Mononuclear cell (primary cell): ENCODE data around the gene DUXA. TPM values are rescaled to one million over a fixed set of nuclear protein-coding genes. Genes with fewer than 3 reads are reported as not detected.
"Not testable (repeated sequence)": the region's sequence is repeated elsewhere in the genome, so short reads cannot be mapped to it uniquely, and the experiment has no call there.

Experiments
- H3K27me3 ChIP-seq: 2 replicates; pipeline ENCODE4 v1.6.0; 2011; ENCODE audit warnings: low read length, control low read depth; ENCODE audit not compliant: insufficient read depth
- H3K4me1 ChIP-seq: 2 replicates; pipeline ENCODE4 v1.5.1; 2011; ENCODE audit warnings: mild to moderate bottlenecking, low read length, control low read depth; ENCODE audit not compliant: insufficient read depth
- H3K4me3 ChIP-seq: 2 replicates; pipeline ENCODE4 v1.5.1; 2011; ENCODE audit warnings: mild to moderate bottlenecking, low read length, moderate library complexity
- H3K9me3 ChIP-seq: 2 replicates; pipeline ENCODE4 v1.5.1; 2011; ENCODE audit warnings: low read depth, mild to moderate bottlenecking, control low read depth, low read length
- total RNA-seq: library from RNA; depleted of rRNA; stranded (reverse); fragments of >200 nt; gene quantifications from one replicate; pipeline ENCODE4 v1.2.3, GENCODE V29; 2012

DUXA gene
- total RNA-seq, 1 donor = not detected

DNA sequence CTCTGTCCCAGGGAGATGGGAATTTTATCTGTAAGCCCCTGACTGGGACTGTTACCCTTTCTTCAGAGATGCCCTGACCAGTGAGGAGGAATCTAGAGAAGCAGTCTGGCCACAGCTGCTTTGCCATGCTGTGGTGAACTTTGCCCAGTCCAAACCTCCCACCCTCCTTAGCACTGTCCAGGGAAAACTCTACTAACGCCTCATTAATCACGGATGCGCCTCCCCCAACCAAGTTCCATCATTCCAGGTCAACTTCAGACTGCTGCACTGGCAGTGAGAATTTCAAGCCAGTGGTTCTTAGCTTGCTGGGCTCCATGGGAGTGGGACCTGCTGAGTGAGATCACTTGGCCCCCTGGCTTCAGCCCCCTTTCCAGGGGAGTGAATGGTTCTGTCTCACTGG, 39.9 kb downstream of the DUXA start:
- not testable (repeated sequence) for H3K9me3 ChIP-seq, H3K4me1 ChIP-seq, H3K27me3 ChIP-seq, H3K4me3 ChIP-seq

DNA sequence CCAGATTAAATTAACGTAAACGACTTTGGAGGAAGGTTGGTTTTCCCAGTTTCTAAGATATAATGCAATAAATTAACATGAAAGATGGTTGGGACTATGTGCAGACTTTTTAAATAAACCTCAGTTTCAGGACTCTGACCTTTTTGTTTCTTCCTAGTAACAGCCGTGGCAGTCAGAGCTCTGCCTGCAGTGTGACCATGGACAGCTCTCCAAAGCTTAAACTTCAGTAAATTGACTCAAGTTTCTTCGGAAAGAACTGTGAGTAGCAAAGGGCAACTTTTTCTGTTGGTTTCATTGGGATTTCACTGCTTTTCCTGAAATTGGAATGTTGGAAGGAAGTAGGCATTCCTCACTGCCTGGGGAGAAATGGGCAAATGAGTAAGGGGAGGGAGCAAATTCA, 43.4 kb downstream of the DUXA start:
- Histone ChIP-seq H3K27me3 (no peaks in the 10 kb centered on the region), H3K9me3 (no peaks in the 10 kb centered on the region), H3K4me1 (no peaks in the 10 kb centered on the region), H3K4me3 (no peak overlapping the region)

DNA sequence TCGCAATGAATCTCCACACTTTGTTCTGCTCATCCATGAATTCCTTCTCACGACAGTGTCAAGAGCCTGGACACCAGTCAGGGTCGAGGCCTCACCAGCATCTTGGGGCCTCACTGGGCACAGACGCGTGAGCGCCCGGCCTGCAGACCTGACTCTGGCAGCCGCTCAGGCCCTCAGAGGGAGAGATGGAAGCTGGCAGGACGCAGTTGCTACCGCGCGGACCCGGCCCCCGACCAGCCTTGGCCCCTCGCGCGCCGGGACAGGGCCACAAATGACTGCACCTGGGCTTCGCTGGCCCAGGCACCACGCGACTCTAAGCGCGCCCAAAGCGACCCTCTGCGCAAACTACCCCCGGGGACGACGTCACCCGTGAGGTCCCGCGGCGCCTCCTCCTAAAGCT, 48.4 kb downstream of the DUXA start:
- H3K4me1 ChIP-seq = no peaks in the 10 kb centered on the region
- no peak overlapping the region for H3K4me3 ChIP-seq
- H3K27me3 ChIP-seq = no peaks in the 10 kb centered on the region
- H3K9me3 ChIP-seq = peaks cover 11% of the 10 kb centered on the region

DNA sequence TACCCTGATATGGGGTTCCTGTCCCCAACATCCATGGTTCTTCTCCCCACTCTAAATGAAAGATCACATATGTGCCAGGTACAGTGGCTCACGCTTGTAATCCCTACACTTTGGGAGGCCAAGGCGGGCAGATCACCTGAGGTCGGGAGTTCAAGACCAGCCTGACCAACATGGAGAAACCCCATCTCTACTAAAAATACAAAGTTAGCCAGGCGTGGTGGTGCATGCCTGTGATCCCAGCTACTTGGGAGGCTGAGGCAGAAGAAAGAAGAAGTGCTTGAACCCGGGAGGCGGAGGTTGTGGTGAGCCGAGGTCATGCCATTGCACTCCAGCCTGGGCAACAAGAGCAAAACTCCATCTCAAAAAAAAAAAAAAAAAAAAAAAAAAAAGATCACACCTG, 53.8 kb downstream of the DUXA start:
- peaks cover 37% of the 10 kb centered on the region for H3K9me3 ChIP-seq
- not testable (repeated sequence) for H3K4me3 ChIP-seq, H3K27me3 ChIP-seq, H3K4me1 ChIP-seq

DNA sequence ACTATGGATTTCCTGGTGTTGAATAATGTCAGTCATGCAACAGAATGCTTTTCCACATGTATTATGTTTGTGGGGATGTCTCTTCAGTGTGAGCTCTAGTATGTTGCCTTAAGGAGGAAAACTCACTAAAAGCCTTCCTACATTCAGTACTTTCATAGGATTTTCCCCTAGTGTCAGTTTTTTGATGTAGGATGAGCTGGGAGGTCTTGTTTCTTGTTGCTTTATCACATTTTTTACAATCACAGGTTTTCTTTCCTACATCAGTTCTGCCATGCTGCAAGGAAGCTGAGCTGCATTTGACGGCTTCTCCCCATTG, 56.0 kb downstream of the DUXA start:
- Histone ChIP-seq H3K4me3 (no peak overlapping the region), H3K27me3 (peaks cover 2% of the 10 kb centered on the region), H3K4me1 (no peaks in the 10 kb centered on the region), H3K9me3 (peaks cover 40% of the 10 kb centered on the region)

DNA sequence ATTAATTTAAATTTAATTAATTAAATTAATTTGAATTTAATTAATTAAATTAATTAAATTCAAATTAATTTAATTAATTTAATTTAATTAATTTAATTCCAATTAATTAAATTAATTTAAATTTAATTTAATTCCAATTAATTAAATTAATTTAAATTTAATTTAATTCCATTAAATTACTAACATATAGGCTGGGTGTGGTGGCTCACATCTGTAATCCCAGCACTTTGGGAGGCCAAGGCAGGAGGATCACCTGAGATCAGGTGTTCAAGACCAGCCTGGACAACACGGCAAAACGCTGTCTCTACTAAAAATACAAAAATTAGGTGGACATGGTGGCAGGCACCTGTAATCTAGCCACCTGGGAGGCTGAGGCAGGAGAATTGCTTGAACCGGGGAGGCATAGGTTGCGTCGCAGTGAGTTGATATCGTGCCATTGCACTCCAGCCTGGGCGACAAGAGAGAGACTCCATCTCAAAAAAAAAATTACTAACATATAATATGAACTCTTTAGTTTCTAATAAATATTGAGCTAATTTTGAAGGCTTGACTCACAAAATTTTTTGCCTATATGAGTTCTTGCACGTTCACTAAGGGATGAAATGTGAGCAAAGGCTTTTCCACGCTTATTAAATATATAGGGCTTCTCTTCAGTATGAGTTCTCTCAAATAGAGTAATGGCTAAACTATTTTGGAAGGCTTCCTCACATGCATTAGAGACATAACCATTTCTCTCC, 56.5 kb downstream of the DUXA start:
- Histone ChIP-seq H3K27me3 (peaks cover 7% of the 10 kb centered on the region), H3K4me1 (no peaks in the 10 kb centered on the region), H3K4me3 (no peak overlapping the region), H3K9me3 (peaks cover 40% of the 10 kb centered on the region)

DNA sequence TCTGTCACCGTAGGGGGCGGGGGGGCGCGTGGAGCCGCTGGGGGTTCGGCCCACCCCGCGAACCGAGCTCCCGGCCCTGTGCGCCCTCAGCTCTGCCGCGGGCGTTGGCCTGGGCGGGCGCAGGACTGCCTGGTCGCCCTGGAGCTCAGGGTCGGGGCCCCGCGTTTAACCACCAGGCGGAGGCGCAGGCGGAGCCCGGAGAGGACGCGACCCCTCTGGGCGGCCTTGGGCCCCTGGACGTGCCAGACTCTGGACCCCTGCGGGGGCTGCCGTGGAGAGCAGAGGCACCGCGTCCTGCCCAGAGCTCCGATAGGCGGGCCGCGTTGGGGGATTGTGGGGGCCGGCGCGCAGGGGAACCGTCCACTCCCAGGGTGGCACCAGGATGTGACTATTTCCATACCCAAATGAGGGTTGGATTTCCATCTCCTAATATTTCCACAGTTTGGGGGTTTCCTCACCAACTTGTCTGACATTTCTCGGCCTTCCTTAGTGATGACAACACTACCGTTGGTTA, 60.5 kb downstream of the DUXA start:
- Histone ChIP-seq H3K4me3 (no peak overlapping the region), H3K9me3 (peaks cover 15% of the 10 kb centered on the region), H3K4me1 (no peaks in the 10 kb centered on the region), H3K27me3 (peaks cover 8% of the 10 kb centered on the region)

DNA sequence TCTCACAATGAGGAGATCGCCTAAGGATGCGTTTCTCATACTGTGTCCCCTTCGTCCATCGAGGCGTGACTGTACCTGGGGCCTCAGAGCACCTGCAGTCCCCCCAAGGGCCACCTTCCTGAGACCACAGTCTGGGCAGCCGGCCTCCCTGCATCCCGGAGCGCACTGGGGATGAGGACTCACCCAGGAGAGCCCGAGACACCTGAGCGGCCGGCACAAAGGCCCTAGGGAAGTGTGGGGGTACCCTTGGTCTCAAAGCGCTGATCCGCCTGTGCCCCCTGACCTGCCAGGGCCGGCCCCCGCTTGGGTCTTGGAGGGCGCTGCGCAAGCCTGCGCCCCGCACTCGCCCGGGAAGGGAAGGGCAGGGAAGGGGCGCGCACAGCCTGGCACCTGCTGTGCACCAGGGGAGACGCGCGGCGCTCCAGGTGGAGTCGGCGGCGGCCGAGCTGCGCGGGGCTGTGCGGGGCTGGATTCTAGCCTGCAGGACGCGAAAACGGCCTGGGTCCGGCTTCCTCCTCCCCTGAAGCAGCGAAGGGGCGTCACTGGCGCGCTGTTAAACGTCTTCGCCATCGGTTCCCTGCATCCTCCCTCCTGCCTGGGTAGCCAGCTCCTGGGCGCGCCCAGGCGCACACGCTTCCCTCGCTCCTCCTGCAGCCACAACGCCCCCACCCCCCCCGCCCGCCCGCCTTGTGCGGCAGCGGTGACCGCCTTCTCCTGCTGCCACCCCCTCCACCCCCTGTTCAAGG, 61.1 kb downstream of the DUXA start:
- Histone ChIP-seq H3K4me3 (no peak overlapping the region), H3K9me3 (peaks cover 8% of the 10 kb centered on the region)

More for the DNA sequence above, 61.1 kb downstream of the DUXA start:
- H3K27me3 ChIP-seq = peaks cover 8% of the 10 kb centered on the region
- H3K4me1 ChIP-seq = no peaks in the 10 kb centered on the region

Other genes starting within 250 kb of the DUXA start
- gene USP29, start 47.5 kb downstream of the DUXA start, total RNA-seq = not detected
- gene ZIM3, start 22.3 kb downstream of the DUXA start, total RNA-seq = 0.10 TPM
- gene ZNF264, start 24.0 kb upstream of the DUXA start, total RNA-seq = 37.5 TPM
- 0.31 TPM for gene AURKC, start 63.5 kb upstream of the DUXA start, total RNA-seq
- gene ZNF805, start 73.1 kb upstream of the DUXA start, total RNA-seq = 78.5 TPM
- 90.5 TPM for gene ZNF460, start 113.0 kb upstream of the DUXA start, total RNA-seq
- gene ZNF543, start 153.0 kb upstream of the DUXA start, total RNA-seq = 5.6 TPM
- 4.5 TPM for gene ZNF304, start 183.8 kb upstream of the DUXA start, total RNA-seq
- gene TRAPPC2B, start 196.1 kb upstream of the DUXA start, total RNA-seq = 10.9 TPM
- 1.0 TPM for gene ZNF547, start 196.1 kb upstream of the DUXA start, total RNA-seq
- gene ZNF548, start 222.4 kb upstream of the DUXA start, total RNA-seq = 46.3 TPM
- gene ZNF17, start 243.7 kb upstream of the DUXA start, total RNA-seq = 8.1 TPM